GM23338 (cell line): ENCODE results near the gene OPN4.

Source experiments
- CREB1 ChIP-seq: fragments of 250-450 bp; sonication (Bioruptor Pico); IDR thresholded peaks from 2 replicates; pipeline ENCODE4 v1.5.0; 2020; ENCODE audit warnings: low read depth, mild to moderate bottlenecking, moderate library complexity
- CTCF ChIP-seq, 2 experiments: fragments of 200-600 bp in 1 of 2; sonication (generic) in 1 of 2; conservative IDR thresholded peaks; 2 replicates each; pipeline versions ENCODE4 v1.5.1 to v1.6.1; 2016 to 2017; ENCODE audit warnings: antibody characterized with exemption in 2 of 2, low read depth in 2 of 2, mild to moderate bottlenecking in 2 of 2, moderate library complexity in 1 of 2
- ETS1 ChIP-seq: IDR thresholded peaks from 2 replicates; pipeline ENCODE4 v1.6.1; 2016; ENCODE audit warnings: antibody characterized with exemption
- EZH2 ChIP-seq: fragments of 200-600 bp; sonication (generic); IDR thresholded peaks from one replicate; pipeline ENCODE4 v1.8.0; 2017; ENCODE audit warnings: antibody characterized with exemption, mild to moderate bottlenecking, low read depth; ENCODE audit not compliant: unreplicated experiment
- EZH2phosphoT487 ChIP-seq: fragments of 200-600 bp; sonication (generic); IDR thresholded peaks from one replicate; pipeline ENCODE4 v1.8.1; 2018; ENCODE audit warnings: antibody characterized with exemption; ENCODE audit not compliant: unreplicated experiment
- JUNB ChIP-seq: IDR thresholded peaks from one replicate; pipeline ENCODE4 v1.6.1; 2016; ENCODE audit warnings: antibody characterized with exemption; ENCODE audit not compliant: unreplicated experiment
- NANOG ChIP-seq: IDR thresholded peaks from 2 replicates; pipeline ENCODE4 v1.6.1; 2016; ENCODE audit warnings: antibody characterized with exemption, borderline replicate concordance
- POLR2AphosphoS5 ChIP-seq: IDR thresholded peaks from 2 replicates; pipeline ENCODE4 v1.6.1; 2016; ENCODE audit warnings: antibody characterized with exemption, low read depth
- REST ChIP-seq: IDR thresholded peaks from one replicate; pipeline ENCODE4 v1.6.1; 2018; ENCODE audit warnings: antibody characterized with exemption; ENCODE audit not compliant: unreplicated experiment
- STAT1 ChIP-seq: IDR thresholded peaks from one replicate; pipeline ENCODE4 v1.6.1; 2016; ENCODE audit warnings: antibody characterized with exemption; ENCODE audit not compliant: unreplicated experiment
- ZNF114 ChIP-seq: fragments of 250-450 bp; sonication (Bioruptor Pico); IDR thresholded peaks from 2 replicates; pipeline ENCODE4 v1.5.0; 2020; ENCODE audit warnings: mild to moderate bottlenecking, moderate library complexity
- ZNF331 ChIP-seq: fragments of 250-450 bp; sonication (Bioruptor Pico); IDR thresholded peaks from 2 replicates; pipeline ENCODE4 v1.5.0; 2020; ENCODE audit warnings: low read depth, mild to moderate bottlenecking, moderate library complexity
- ZNF462 ChIP-seq: fragments of 250-450 bp; sonication (Bioruptor Pico); IDR thresholded peaks from 2 replicates; pipeline ENCODE4 v1.5.0; 2020; ENCODE audit warnings: mild to moderate bottlenecking, moderate library complexity

DNA sequence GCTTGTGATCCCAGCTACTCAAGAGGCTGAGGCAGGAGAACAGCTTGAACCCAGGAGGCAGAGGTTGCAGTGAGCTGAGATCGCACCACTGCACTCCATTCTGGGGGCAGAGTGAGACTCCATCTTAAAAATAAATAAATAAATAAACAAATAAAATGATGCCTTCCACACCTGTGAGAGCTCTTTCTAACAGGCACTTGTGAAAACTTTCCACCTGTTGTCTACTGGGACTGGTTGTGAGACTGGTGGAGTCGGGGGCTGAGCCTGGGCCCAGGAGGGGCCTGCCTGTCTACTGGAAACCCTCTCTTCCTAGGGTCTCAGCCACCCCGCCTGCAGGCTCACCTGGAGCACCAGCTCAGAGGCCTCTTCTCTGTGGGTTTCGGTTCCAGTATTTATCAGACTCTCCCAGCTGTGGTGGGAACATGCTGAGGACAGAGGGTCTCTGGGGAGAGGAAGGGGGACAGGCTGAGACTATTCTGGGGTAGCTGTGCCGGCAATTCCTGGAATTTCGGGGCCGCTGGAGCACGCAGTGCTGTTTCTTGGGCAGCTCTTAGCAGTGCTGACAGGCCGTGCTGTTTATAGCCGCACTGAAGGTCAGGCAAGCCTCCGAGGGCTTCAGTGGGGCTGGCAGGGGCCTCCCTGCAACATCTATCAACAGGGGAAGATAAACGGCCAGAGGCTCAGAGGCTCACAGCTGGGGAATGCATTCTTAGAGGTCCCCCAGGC is 17.8 kb downstream of the OPN4 start:
- no peak for TF ChIP-seq CTCF (conservative IDR thresholded peaks at IDR 0.05; ENCODE audit: low read depth in 2 of 2)
- no peak for TF ChIP-seq POLR2AphosphoS5
- no peak for TF ChIP-seq REST
- no peak for TF ChIP-seq EZH2
- TF ChIP-seq EZH2phosphoT487, result no peak
- no peak for TF ChIP-seq NANOG
- TF ChIP-seq JUNB, result no peak
- no peak for TF ChIP-seq ZNF114
- no peak for TF ChIP-seq CREB1 (CRISPR knock-in tag)
- TF ChIP-seq ETS1, result no peak
- no peak for TF ChIP-seq ZNF331 (CRISPR knock-in tag)
- no peak for TF ChIP-seq ZNF462 (CRISPR knock-in tag)
- no peak for TF ChIP-seq STAT1
